HG02938 (cell line): ENCODE results near the gene MAP3K21.

ENCODE experiments used
- ATAC-seq: cut with Tn5 transposase; IDR thresholded peaks from one replicate; pipeline ENCODE4 v1.9.1; 2021; ENCODE audit warnings: mild to moderate bottlenecking, moderate library complexity; ENCODE audit not compliant: unreplicated experiment

Gene MAP3K21

DNA sequence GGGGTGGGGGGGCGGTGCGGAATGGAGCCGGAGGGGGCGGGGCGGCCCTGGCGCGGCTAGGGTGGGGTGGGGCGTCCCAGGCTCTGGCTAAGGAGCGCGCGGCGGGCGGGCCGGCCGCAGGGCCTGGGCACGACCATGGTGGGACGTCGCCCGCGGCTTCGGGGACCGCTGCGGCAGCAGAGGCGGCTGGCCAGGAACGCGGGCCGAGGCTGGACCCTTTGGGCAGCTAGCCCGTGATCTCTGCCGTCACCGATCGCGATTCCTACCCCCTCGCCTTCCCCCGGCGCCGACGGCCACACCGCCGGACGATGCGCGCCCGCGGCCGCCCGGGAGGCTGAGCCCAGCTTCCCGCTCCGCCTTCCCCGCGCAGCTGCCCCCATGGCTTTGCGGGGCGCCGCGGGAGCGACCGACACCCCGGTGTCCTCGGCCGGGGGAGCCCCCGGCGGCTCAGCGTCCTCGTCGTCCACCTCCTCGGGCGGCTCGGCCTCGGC is at the start of gene MAP3K21:
Gene MAP3K21 (plus strand): TSS at position 74 of the 491 bp plus-strand sequence. CDS start 305 bp downstream, at position 379.
- ATAC-seq, result peak; percentile 36

DNA sequence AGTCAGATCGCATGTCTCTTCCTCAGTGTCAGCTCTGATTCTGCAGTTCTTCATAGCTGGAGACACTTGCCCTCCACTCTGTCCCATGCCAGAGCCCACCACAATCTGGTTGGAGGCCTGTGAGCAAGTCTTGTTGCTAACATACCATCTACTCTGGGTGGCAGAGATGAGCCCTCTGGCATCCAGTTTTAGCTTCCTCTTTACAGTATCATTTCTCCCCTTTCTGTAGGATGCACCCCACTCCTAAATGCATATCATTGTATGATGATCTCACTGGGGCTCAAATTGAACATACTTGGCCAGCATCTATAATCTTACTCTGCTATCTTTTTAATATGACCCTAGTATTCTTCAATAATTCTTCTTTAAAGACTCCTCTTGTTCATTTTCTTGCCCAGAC is 48.9 kb upstream of the MAP3K21 start:
- no peak for ATAC-seq

DNA sequence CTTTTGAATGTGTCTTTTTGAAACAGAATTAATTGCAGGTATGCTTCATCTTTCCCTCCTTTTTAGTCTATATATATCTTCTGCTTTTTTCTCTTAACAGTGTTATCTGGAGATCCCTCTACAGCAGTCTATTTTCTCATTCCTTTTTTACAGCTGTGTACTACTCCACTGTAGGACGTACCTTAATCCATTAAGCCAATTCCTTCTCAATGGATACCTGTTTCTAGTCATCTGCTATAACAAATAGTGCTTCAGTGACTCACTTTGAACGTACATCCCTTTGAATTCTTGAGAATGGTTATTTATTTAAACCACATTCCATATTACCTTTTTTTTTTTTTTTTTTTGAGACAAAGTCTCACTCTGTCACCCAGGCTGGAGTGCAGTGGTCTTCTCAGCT is 47.6 kb upstream of the MAP3K21 start:
- no peak for ATAC-seq

DNA sequence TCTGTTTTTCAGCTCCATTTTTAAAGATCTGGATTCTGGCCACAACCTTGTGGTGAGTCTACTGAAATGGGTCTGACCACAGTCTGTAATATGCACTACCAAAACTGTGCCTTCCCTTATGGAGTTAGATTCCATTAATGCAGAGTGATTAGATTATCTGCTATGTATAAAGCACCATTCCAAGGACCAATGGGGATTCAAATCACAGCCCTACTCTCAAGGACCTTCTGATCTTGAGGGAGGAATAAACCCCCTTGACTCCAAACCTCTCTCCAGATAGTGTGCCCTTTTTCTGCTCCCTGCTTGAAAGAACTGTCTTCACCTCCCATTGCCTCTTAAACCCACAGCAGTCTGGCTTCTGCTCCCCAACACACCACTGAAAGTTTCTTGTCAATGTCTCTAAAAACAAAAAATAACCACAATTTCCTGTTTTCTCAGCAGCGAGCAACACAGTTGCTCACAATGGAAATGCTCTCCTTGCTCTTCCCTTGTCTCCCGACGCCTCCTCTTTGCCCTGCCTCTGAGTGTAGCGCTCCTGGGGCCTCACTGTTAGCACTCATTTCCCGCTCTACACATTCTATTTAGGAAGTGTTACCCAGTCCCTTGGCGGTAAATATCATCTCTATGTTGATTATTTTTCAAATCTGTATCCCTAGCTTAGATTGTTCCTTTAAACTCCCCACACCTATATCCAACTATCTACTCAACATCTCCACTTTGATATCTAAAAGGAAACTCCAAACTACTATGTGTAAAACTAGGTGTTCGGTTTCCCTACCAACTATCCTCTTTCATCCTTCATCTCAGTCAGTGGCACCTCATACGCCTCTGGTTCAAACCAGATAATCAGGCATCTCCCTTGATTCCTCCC is 45.6 kb upstream of the MAP3K21 start:
- peak; percentile 88 for ATAC-seq

DNA sequence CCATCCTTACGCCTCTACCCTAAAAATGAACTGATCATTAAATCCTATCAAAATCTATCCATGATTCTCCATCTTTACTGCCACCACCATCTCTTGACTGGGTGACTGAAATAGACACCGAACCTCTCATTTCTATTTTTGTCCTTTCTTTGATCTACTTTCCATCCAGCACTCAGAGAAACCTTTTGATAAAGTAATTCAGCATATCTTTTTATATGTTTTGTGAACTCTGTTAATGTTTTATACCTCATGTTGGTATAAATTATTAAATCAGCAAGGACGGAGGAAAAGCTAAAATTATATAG is 45.0 kb upstream of the MAP3K21 start:
- ATAC-seq, result no peak

DNA sequence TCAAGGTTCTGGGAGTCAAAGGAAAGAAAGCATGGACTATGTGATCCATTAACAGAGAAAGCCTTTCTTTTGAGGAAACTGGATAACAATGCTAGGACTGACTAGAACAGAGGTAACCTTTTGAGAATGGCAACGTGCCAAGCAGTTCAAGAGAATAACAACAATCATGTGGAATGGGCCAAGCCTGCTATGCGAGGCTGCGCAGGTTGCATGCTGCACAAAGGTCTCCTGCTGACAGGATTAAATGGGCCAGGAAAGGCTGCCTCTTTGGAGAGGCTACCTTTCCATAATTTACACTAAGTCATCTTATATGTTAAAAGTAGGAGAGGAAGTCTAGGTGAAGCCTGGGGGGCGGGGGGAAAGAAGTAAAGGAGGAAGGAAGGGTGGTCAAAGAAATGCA is 37.8 kb upstream of the MAP3K21 start:
- no peak for ATAC-seq

DNA sequence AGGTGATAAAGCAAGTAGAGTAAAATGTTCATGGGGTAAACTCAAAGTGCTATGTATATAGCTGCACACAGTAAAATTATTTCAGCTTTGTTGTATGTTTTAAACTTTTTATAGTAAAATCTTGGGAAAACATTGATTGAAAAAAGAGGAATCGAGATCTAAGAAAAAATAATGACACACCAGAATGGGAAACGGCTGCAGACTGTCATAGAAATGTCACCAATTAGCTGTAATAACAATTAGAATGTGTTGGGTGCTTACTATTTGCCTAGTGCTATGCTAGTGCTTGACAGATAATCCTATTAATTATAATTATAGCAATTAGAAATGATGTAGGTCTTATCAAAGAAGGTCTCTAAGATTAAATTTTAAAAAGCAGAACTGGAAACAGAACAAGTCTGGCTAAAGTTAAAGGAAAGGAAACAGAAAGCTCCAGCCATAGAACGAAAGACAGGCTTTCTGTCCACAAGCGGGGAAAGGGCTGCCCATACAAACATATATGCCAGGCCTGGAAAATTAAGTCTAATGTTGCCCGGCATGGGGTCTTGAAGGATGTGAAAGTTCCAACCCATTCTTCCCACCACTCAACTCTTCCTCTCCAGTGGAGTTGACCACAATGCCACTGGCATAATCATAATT is 37.0 kb upstream of the MAP3K21 start:
- no peak for ATAC-seq

DNA sequence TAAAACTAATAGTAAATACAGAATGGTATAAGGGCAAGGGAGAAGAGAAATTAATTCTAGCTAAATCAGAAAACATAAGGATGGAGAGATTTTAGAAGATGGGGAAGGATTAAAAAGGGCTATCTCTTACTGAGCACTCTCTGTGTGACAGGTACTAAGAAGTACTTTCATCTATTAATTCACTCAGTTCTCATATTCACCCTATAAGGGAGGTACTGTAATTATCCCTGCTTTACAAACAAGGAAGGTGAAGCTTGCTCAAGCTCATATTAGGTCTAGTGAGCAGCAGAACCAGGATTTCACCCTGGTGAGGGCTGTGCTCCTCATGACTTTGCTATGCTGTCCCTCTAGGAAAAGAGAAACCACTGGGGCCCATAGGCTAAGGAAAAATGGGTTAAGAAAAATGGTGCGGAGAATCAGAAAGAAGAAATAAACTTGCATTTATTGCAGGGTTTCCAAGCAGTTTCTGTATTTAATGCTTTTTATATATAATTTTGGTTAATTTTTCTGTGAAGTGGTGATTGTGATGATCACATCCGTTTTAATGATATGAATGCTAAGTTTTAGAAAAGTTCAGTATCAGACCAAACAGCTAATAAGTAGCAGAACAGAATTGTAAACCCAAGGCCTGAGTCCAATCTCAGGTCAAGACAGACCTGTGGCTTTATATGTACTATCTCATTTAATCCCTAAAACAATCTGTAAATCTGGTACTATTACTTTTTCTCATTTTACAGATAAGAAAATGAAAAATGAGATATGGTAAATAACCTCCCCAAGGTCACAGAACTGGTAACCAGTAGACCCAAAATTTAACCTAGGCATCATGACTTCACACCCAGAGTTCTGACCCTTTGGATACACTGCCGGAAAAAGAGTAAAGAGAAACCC is 33.7 kb upstream of the MAP3K21 start:
- ATAC-seq, result no peak

DNA sequence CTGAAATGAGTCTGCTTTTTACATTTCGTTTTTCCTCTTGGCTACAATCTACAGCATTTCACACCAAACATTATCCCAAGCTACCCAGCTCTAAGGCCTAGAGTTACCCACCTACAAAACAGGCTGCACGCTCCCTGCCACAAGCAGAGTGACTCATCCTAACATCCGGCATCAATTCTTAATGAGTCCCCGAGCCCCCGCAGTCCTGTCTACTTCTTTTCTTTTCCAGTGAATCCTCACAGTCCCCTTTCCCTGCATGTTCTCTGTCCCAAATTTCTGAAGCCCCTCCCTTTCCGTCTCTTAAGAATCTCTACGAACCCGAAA is 32.6 kb upstream of the MAP3K21 start:
- ATAC-seq, result peak; percentile 42

DNA sequence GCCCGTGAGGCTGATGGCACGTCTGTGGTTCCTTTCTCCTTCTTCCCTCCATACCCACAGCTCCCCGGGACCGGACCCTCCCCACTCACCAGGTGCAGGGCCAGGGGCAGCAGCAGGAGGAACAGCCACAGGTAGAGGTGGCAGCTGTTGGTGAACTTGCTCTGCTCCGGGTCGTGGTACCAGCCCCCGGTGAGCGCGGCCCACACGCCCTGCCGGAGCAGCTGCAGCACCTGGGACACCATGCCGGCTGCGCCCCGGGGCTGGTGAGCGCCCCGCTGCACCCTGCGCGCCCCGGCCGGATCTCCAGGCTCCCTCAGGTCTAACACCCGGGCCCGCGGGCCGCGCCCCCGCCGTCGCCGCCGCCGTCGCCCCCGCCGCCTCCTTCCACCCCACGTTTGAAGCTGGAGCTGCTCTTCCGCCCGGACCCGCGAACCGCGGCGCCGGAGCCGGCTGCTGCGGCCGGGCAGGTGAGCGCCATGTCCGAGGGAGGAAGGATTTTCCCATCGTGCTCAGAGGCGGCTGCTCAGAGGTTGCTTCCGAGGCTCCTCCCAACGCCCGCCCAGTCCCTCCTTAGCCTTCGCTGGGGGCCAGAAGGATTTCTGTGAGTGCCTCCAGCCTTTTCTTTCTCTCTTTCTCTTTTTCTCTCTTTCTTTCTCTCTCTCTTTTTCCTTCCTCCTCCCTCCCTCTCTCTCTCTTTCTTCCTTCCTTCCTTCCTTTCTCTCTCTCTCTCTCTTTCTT is 32.1 kb upstream of the MAP3K21 start, which contains the start of gene PCNX2:
Gene PCNX2 (minus strand): TSS at position 489 of the 738 bp plus-strand sequence. CDS start 247 bp downstream, at position 242.
- peak; percentile 86 for ATAC-seq

DNA sequence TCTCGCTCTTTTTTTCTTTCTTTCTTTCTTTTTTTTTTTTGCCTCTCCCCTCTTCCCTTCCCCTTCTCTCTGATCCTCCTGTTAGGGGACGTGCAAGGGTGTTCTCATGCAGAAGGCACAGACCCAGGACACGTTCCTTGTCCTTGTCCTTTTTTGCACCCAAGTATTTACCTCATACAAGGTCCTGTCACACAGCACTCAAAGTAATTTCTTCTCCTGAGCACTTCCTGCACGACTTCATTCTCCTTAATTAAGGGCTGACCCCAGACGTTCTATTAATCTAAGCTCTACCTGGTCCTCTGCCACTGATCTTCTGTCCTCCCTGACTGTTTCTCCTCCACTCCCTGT is 31.6 kb upstream of the MAP3K21 start:
- ATAC-seq, result no peak

DNA sequence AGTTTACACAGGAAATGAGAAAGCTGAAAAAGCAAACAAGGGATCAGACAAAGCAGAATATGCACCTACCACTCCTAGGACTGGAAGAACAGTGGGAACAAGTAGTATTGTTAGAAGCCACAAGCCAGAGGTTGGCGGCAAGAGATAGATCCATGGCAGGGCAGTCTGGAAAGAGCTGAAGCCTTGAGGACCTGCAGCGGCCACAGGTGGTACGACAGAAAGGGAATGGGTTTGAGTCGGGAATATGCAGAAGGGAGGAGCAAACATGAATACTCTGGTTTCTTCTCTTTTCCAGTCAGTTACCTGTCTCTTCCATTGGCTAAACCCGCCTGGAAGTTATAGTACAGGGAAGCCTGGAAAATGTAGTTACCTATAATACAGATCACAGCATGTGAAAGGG is 28.1 kb upstream of the MAP3K21 start:
- no peak for ATAC-seq

DNA sequence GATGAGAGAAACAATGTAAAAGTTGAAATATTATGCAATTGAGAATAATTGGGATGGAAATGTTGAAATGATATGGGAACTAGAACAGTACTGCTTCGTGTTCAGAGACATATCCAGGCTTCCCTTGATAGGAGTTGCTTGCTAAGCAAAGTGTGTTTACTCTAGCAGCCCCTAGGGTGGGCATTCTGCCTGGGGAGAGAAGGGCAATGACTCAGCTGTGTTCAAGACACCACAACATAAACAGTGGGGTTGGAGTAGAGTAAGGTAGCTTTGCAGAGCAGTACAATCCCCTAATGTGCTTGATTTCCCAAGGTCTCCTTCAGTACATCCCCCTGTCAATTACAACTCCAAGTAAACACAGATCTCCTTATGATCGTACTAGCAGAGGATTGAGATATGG is 27.2 kb upstream of the MAP3K21 start:
- no peak for ATAC-seq

DNA sequence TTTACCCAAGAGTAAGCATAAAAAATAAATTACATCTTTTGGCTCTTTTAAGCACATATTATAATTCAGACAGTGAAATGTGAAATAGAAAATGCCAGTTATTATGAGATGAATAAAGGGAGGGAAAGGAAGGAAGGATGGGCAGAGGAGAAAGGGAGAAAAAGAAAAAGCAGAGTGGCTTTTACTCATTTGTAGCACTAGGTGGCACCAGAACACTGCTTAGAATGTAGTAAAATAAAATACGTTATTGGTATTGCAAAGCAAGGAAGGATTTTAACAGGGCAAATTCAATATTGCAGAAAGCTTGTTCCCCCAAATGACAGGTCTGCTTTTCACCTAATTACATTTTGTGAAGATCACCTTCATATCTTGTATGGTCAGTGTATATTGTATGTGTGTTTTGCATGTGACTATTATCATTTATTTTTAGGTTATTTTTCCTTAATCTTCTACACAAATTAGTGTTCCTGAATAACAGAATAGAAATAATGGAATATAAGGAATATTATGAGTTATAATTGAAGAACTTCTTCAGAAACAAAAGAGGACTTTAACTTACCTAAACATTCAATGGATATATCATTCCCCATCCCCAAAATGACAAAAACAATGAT is 22.9 kb upstream of the MAP3K21 start:
- no peak for ATAC-seq

DNA sequence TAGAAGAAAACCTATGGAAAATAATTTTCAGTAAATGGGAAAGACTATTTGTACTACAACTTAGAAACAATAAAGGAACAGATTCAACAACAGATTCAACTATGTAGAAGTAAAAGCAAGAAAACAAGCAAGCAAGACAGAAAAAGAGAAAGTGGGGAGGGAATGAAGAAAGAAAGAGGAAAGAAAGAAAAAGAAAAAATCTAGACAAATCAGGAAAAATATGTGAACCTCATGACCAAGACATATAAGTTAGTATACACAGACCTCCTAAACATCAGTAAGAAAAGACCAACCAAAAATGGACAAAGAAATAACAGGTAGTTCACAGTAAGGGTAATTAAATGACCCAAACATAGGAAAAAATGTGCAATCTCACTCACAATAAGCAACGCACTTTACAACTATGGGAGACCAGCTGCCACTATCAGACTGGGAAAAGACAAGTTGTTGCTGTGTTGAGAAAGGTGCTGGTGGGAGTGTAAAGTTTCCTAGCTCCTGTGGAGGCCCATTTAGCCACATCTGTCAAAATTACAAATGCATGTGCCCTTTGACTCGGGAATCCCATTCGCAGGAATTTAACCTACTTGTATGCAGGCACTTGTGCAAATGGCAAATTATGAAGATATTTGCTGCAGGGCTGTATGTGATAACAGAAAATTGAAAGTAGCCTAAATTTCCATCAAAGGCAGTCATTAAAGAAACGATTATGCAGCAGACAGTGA is 13.9 kb upstream of the MAP3K21 start:
- no peak for ATAC-seq

DNA sequence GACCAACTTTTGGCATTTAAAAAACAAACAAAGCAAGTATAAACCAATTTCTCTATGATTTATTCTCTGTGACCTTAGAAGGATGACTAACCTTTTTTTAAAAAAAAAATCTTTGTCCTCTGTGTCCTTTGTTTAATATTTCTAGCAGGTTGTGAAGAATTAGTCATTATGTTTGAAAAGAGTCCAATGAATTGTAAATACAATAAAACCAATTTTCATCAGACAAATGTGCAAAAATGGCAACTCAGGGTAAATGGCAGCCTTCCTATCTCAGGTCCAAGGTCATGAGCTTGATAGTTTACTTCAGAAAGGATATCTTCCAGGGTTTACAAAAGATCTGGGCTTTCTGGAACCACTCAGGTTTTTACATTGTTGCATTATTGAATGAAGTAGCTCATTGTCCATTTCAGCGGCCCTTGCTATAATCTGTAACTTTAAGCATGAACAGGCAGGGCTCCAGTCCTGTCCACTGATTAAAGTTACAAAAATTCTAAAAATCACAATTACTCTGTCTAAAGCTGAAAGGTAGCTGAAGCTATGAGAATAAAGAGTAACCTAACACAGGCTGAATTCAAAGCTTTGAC is 11.7 kb upstream of the MAP3K21 start:
- ATAC-seq, result no peak

DNA sequence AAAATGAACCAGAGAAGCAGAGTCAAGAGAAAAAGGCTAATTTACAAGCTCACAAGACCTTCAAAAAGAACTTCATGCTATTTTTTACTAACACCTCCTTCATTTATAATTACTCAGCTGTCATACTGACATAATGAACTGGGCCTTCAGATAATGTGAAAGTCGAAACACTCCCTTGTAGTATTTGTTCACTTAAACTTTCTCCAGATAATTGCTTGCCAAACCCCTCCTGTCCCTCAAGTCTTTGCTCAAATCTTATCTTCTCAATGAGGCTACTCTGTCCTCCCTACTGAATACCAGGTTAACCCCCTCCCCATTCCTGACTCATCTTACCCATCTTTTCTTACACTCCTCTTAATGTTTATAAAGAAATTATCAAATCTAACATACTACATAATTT is 11.1 kb upstream of the MAP3K21 start:
- ATAC-seq, result no peak

DNA sequence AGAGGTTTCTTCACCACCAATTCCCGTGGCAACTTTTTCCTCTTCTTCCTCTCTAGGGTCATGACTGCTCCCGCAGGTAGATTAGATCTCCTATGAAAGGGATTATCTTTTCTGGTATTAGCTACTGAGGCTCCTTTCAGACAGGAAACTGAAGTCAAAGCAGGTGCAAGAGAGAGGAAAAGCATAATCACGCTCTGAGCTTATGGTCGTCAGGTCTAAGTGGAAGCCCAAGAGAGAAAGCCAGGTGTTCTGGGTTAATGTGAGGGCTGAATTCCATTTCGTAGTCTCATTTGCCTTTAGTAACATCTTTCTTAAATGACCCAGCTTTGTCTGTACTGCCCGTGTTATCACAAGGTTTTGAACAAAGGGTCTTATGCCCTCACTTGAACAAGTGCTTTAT is 8.3 kb upstream of the MAP3K21 start:
- ATAC-seq, result no peak

DNA sequence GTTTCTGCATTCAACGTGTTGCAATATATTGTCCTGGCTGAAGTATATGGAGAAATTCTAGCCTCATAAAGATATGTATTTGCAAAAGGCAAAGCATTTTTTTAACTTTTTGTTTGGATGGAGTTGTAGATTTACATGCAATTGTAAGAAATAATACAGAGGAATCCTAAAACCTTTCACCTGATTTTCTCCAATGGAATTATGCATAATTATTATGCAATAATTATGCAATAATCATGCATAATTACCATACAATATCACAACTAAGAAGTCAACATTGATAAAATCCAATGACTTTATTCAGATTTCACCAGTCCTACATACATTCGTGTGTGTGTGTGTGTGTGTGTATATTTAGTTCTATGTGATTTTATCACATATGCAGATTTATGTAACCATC is 7.5 kb upstream of the MAP3K21 start:
- no peak for ATAC-seq
